Pancreas (tissue), 10 donors: Measurements from ENCODE around the gene PAX5. TPM values are rescaled to one million over a fixed set of nuclear protein-coding genes. Genes with fewer than 3 reads are reported as not detected.

Experiments used
- ATAC-seq, 4 donors: fragments of 200-7000 bp; cut with Tn5 transposase; one replicate each; pipeline versions ENCODE4 v1.8.0 to v1.9.1; 2020; ENCODE audit warnings: mild to moderate bottlenecking in 4 of 4, moderate library complexity in 4 of 4
- DNase-seq, 6 donors: peaks; one replicate each; pipeline ENCODE4 v3.0.0-alpha.2; 2020
- FAIRE-seq: peaks from 2 replicates; lab custom pipeline; 2012; peaks lifted over from hg19 to GRCh38; lab: Jason Lieb, UNC
- H3K27ac ChIP-seq, 4 donors: fragments of 200-600 bp; sonication (generic); 1 replicate in 3 of 4; 2 replicates in 1 of 4; pipeline versions ENCODE4 v1.5.0 to v1.8.0; 2020
- H3K27me3 ChIP-seq, 4 donors: fragments of 200-600 bp; one replicate each; pipeline ENCODE4 v1.8.0; 2021
- H3K36me3 ChIP-seq, 3 donors: fragments of 200-600 bp; sonication (generic) in 1 of 3; one replicate each; pipeline versions ENCODE4 v1.5.0 to v1.8.0; 2020 to 2021
- H3K4me1 ChIP-seq, 3 donors: fragments of 200-600 bp; one replicate each; pipeline ENCODE4 v1.8.0; 2021
- H3K4me3 ChIP-seq, 4 donors: fragments of 200-600 bp; sonication (generic) in 2 of 4; one replicate each; pipeline versions ENCODE4 v1.5.0 to v1.8.0; 2020 to 2021
- H3K9me3 ChIP-seq, 4 donors: fragments of 200-600 bp; one replicate each; pipeline ENCODE4 v1.8.0; 2021
- WGBS, 2 donors: extraction: QIAGEN DNeasy Blood & Tissue Kit; methylation state at CpG; one replicate each; pipeline ENCODE4 v1.1.7; 2013; 5-methylcytosine and 5-hydroxymethylcytosine counted together
- intact Hi-C, 3 donors: fragments of 100-400 bp; cut with DNase I; formaldehyde crosslinking; loops; one replicate each; pipeline versions ENCODE4 v1.11.1 to v1.14.2; 2022
- polyA plus RNA-seq, 2 donors: library from polyadenylated mRNA; stranded (reverse); fragments of 200-250 nt; gene quantifications; one replicate each; pipeline ENCODE4 v1.2.3, GENCODE V29; 2013
- total RNA-seq, 6 donors: library from RNA; stranded (reverse); fragmentation: NEBNext Ultra II Directional in 4 of 6; extraction: Animal tissue kit (Norgen Biotek cat#: 25700) in 4 of 6; gene quantifications; one replicate each; pipeline versions ENCODE4 v1.2.1 to v1.2.4, GENCODE V29; 2021 to 2023
- TF ChIP-seq, protein P1 (sequence below), 4 donors: fragments of 200-600 bp; sonication (generic) in 3 of 4; IDR thresholded peaks; one replicate each; pipeline versions ENCODE4 v1.5.0 to v1.8.0; 2021; ENCODE audit warnings: antibody characterized with exemption in 4 of 4
- donor health status: healthy with polysubstance abuse.
- donor health status: DM: no; HTN: no; CAD: no; lungs with moderate emphysema.
- donor health status: DM: no; HTN: no; CAD: no.
- donor health status: control.
- donor health status: control.
- donor health status: Bipolar disorder and iron deficiency.
- donor health status: DM: yes; HTN: yes; CAD: no.
- donor health status: DM: no; HTN: no; CAD: no.
- donor health status: DM: no; HTN: no; CAD: no.
- donor health status: DM: yes; HTN: yes; CAD: no.

Gene PAX5
- total and polyA plus RNA-seq, 8 donors: under 0.01 to 0.35 (median 0.28) TPM; not detected in 1

DNA sequence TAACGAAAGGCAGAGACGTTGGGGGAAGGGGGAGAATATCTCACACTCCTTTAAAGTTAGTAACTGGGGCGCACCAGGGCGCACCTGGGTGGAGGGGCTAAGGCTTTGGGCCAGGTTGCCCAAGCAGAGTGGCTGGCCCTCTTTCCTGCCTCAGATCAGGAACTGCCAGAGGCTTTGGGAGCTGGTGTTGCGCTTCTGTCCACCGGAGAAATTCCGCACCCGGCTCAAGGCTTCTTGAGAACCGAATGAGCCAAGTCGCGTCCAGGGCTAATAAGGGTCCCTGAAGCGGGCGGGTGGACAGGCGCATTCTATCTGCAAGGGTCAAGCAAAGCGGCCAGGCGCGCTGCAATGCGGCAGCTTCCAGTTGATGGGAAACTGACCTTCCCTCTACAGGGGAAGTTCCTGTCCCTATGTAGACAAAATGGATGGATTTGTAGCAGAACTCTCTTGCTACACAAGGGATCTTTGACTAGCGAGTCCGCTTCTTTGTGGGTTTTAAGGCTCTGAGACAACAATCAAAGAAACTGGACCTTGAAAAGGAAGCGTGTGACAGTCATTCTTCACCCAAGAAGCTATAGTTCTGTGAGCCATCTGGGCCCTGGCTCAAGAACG, 5.5 kb downstream of the PAX5 start:
- Histone ChIP-seq H3K9me3 (no peaks in the 10 kb centered on the region), H3K4me1 (peaks cover 13 to 17% (median 16%) of the 10 kb centered on the region in 3 donors)

DNA sequence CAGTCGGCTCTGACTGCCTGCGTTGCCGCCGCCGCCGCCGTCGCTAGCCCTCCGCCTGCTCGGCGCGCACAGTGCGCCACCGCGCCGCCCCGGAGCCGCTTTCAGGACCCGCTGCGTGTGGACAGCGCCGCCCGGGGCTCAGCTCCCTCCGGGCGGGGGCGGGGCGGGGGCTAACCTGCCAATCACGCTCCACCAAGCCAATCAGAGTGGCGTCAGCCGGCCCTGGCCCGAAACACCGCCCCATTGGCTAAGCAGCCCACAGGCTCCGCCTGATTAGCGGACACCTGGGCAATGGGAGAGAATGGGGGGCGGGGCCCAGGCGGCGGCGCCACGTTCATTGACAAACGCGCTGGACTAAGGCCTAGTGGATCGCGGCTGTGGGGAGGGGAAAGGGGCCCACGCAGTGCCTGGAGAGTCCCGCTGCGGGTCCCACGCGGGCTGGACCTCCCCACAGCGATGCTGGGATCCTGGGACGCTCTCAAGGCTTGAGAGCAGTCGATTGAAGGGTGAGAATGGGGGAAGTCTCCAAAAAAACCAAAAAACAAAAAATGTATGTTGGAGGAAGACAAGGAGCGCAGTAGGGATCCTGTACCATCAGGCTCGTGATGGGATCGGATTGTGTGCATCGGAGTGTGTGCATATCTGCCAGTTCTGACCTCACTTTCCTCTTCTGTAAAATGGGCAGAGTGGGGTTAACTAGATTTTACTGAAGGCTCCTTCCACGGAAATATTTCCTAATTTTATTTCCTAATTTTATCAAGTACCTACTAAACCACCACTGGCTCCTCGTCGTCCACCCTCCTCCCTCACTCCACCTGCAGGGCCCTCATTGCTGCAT, 6.3 kb downstream of the PAX5 start:
- intact Hi-C loops: no loop called here
- H3K9me3 ChIP-seq: no peaks in the 10 kb centered on the region
- H3K36me3 ChIP-seq: no peaks in the 10 kb centered on the region
- peak overlapping the region in 3 of 4 donors; percentile 12 to 46 (median 26) for H3K4me3 ChIP-seq
- H3K27ac ChIP-seq: no peak overlapping the region
- peaks cover 13 to 17% (median 16%) of the 10 kb centered on the region in 3 donors for H3K4me1 ChIP-seq
- H3K27me3 ChIP-seq: peaks cover 0 to 56% (median 21%) of the 10 kb centered on the region in 4 donors
- WGBS, 2 donors: 3% methylated on average over 41 to 58 of the region's 58 CpGs
- no peak for FAIRE-seq
- peak; percentile 95 to 98 (median 98) for DNase-seq
- ATAC-seq: peak; percentile 97 to 99 (median 98)
- TF ChIP-seq, protein P1, sequence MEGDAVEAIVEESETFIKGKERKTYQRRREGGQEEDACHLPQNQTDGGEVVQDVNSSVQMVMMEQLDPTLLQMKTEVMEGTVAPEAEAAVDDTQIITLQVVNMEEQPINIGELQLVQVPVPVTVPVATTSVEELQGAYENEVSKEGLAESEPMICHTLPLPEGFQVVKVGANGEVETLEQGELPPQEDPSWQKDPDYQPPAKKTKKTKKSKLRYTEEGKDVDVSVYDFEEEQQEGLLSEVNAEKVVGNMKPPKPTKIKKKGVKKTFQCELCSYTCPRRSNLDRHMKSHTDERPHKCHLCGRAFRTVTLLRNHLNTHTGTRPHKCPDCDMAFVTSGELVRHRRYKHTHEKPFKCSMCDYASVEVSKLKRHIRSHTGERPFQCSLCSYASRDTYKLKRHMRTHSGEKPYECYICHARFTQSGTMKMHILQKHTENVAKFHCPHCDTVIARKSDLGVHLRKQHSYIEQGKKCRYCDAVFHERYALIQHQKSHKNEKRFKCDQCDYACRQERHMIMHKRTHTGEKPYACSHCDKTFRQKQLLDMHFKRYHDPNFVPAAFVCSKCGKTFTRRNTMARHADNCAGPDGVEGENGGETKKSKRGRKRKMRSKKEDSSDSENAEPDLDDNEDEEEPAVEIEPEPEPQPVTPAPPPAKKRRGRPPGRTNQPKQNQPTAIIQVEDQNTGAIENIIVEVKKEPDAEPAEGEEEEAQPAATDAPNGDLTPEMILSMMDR (IDR thresholded peaks at IDR 0.05): no peak

More for the DNA sequence above, 5.5 kb downstream of the PAX5 start:
- FAIRE-seq (no peak), DNase-seq (peak in 2 of 6 donors; percentile 12 to 61), ATAC-seq (no peak)
- Histone ChIP-seq H3K36me3 (no peaks in the 10 kb centered on the region), H3K4me3 (no peak overlapping the region), H3K27ac (no peak overlapping the region), H3K27me3 (peaks cover 0 to 62% (median 21%) of the 10 kb centered on the region in 4 donors)
- intact Hi-C loops: no loop called here
- TF ChIP-seq, protein P1 (IDR thresholded peaks at IDR 0.05): no peak
- WGBS, 2 donors: 15 to 17% methylated on average over 22 of the region's 22 CpGs

DNA sequence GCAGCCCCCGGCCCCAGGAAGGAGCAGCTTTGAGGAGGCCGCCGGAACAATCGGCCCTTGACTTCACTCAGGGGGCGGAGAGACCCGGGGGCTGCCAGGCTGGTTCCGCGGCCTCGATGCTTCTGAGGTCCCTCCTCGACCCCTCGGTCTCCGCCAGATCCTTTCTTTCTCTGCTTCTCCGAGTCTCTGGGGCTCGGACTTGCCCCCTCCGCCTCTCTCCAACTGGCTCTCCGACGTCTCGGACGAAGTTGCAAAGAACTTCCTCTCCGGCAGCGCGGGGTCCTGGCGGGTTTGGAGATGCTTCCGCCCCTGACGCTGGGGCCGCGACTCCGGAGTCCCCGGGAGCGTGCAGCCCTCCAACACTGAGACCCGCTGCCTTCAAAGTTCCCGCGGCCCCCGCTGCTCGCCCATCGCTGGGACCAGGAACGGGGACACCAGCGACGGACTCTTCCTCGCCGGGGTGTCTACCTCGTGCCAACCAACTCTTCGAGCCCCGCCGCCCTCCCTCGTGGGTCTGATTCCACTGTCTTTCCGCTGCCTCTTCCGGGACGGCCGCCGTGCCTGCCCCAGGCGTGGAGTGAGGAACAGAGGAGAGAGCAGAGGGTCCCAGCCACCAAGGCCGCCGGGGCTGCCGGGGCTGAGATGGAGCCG, 7.0 kb downstream of the PAX5 start:
- Histone ChIP-seq H3K36me3 (no peaks in the 10 kb centered on the region), H3K4me1 (peaks cover 13 to 17% (median 16%) of the 10 kb centered on the region in 3 donors), H3K27me3 (peaks cover 0 to 54% (median 21%) of the 10 kb centered on the region in 4 donors), H3K9me3 (no peaks in the 10 kb centered on the region), H3K4me3 (peak overlapping the region in 3 of 4 donors; percentile 16 to 46 (median 26)), H3K27ac (no peak overlapping the region)
- ATAC-seq (no peak), DNase-seq (no peak), FAIRE-seq (no peak)
- 2 to 3% methylated on average over 50 to 56 of the region's 56 CpGs for WGBS, 2 donors
- TF ChIP-seq, protein P1 (IDR thresholded peaks at IDR 0.05): no peak
- intact Hi-C loops: no loop called here

DNA sequence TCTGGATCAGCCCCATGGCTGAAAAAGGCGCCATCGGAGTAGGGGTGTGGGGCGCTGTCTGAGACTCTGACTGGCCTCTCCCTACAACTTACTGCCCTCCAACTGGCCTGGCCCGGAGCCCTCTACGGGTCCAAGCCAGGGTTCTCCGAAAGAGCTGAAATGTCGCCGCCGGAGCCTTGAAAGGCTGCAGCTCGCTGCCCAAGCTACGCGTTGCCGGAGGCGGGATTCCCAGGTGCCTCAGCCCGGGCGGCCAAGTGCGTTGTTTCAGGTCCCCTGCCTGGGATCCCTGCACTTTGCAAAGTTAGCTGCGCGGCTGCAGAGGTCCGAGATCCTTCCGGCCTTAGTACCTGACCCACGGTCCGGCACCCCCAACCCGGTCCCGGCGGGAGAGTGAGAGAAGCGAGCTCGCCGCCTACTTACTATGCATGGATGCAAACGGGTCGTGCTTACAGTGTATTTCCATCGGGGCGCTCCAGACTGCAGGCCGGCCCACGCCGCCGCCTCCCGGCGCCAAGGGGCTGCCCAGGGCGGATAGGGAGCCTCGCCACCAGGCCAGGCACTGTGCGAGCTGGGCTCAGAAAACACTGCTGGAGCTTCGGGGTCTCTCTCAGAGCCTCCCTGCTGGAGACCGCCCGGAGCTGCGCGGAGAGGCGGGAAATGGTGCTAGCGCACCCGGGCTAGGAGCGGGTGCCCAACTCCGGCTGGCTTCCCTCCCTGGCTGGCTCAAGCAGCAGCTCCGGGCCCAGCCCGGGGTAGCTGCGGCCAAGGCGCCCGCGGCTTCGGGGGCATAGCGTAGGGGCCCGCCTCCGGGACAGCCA, 7.7 kb downstream of the PAX5 start:
- no peaks in the 10 kb centered on the region for H3K36me3 ChIP-seq
- H3K27me3 ChIP-seq: peaks cover 0 to 54% (median 21%) of the 10 kb centered on the region in 4 donors
- peak overlapping the region in 3 of 4 donors; percentile 16 to 46 (median 26) for H3K4me3 ChIP-seq
- no peak overlapping the region for H3K27ac ChIP-seq
- peaks cover 13 to 17% (median 16%) of the 10 kb centered on the region in 3 donors for H3K4me1 ChIP-seq
- FAIRE-seq (no peak), DNase-seq (peak in 4 of 6 donors; percentile 20 to 79 (median 50)), ATAC-seq (peak; percentile 11 to 47 (median 24))
- H3K9me3 ChIP-seq: no peaks in the 10 kb centered on the region
- TF ChIP-seq, protein P1 (IDR thresholded peaks at IDR 0.05): no peak
- 2% methylated on average over 58 to 62 of the region's 62 CpGs for WGBS, 2 donors
- intact Hi-C loops: no loop called here
